Stimulated activated CD4-positive, alpha-beta T cell treated with anti-CD3 and anti-CD28 coated beads, Interleukin-1b, Interleukin-23, amount 100 ng/mL, for 48 hours (primary cell): ENCODE measurements around the gene A2ML1.
"Not testable (repeated sequence)": the region's sequence is repeated elsewhere in the genome, so short reads cannot be mapped to it uniquely, and the experiment has no call there.

ENCODE experiments used
- DNase-seq: peaks from one replicate; pipeline ENCODE4 v3.0.0-alpha.2; 2020

Gene A2ML1

GRCh38 chr12:8822298-8822697 is at the start of gene A2ML1:
TSS of gene A2ML1 (plus strand) at chr12:8822621. CDS start at chr12:8822652, 31 bp downstream.
- DNase-seq, result no peak

- no peak for DNase-seq
Measured at GRCh38 chr12:8773461-8773860, 49.0 kb upstream of the A2ML1 start.

- DNase-seq, result no peak
Measured at GRCh38 chr12:8779281-8779680, 43.1 kb upstream of the A2ML1 start.

GRCh38 chr12:8779862-8780261 is 42.6 kb upstream of the A2ML1 start:
- DNase-seq, result no peak

- DNase-seq, result no peak
Measured at GRCh38 chr12:8780389-8780788, 42.0 kb upstream of the A2ML1 start.

- DNase-seq, result no peak
Measured at GRCh38 chr12:8781381-8782127, 40.9 kb upstream of the A2ML1 start.

- DNase-seq, result no peak
Measured at GRCh38 chr12:8784290-8784888, 38.0 kb upstream of the A2ML1 start.

- DNase-seq, result no peak
Measured at GRCh38 chr12:8785499-8785898, 36.9 kb upstream of the A2ML1 start.

GRCh38 chr12:8787206-8787605 is 35.2 kb upstream of the A2ML1 start:
- not testable (repeated sequence) for DNase-seq

GRCh38 chr12:8788706-8789105 is 33.7 kb upstream of the A2ML1 start:
- not testable (repeated sequence) for DNase-seq

- DNase-seq, result not testable (repeated sequence)
Measured at GRCh38 chr12:8789341-8790013, 32.9 kb upstream of the A2ML1 start.

- not testable (repeated sequence) for DNase-seq
Measured at GRCh38 chr12:8793226-8793625, 29.2 kb upstream of the A2ML1 start.

- not testable (repeated sequence) for DNase-seq
Measured at GRCh38 chr12:8794611-8795010, 27.8 kb upstream of the A2ML1 start.

GRCh38 chr12:8796831-8797626 is 25.4 kb upstream of the A2ML1 start:
- DNase-seq, result no peak

GRCh38 chr12:8801213-8801612 is 21.2 kb upstream of the A2ML1 start:
- not testable (repeated sequence) for DNase-seq

- DNase-seq, result not testable (repeated sequence)
Measured at GRCh38 chr12:8804833-8805232, 17.6 kb upstream of the A2ML1 start.

- not testable (repeated sequence) for DNase-seq
Measured at GRCh38 chr12:8805487-8805886, 16.9 kb upstream of the A2ML1 start.

- DNase-seq, result not testable (repeated sequence)
Measured at GRCh38 chr12:8807084-8807483, 15.3 kb upstream of the A2ML1 start.

GRCh38 chr12:8810112-8810511 is 12.3 kb upstream of the A2ML1 start:
- not testable (repeated sequence) for DNase-seq

- no peak for DNase-seq
Measured at GRCh38 chr12:8813572-8814357, 8.7 kb upstream of the A2ML1 start.

GRCh38 chr12:8816448-8817050 is 5.9 kb upstream of the A2ML1 start:
- DNase-seq, result no peak

GRCh38 chr12:8817856-8818255 is 4.6 kb upstream of the A2ML1 start:
- no peak for DNase-seq
